SHP77 (cell line): ENCODE data around the gene PIM3.
A peak's percentile ranks its signal among the peaks of the same experiment; 100 is the strongest.

Source experiments
- DNase-seq, 2 experiments: peaks; one replicate each; lab custom pipeline; 2025; lab: John Stamatoyannopoulos, UW

The PIM3 gene

GRCh38 chr22:49960159-49961004, at the start of gene PIM3:
PIM3 (plus strand) TSS chr22:49960772; CDS start chr22:49960948, 176 bp downstream.
- DNase-seq = peak; percentile 97 to 98

- no peak for DNase-seq
These were observed 48.5 kb upstream of the PIM3 start for GRCh38 chr22:49911881-49912625.

GRCh38 chr22:49913026-49913425, 47.5 kb upstream of the PIM3 start:
- DNase-seq = no peak

GRCh38 chr22:49913446-49913845, 47.1 kb upstream of the PIM3 start:
- no peak for DNase-seq

- no peak for DNase-seq
These were observed 46.3 kb upstream of the PIM3 start for GRCh38 chr22:49914256-49914655.

GRCh38 chr22:49915610-49916009, 45.0 kb upstream of the PIM3 start:
- no peak for DNase-seq

- DNase-seq = no peak
These were observed 43.7 kb upstream of the PIM3 start for GRCh38 chr22:49916831-49917230.

- DNase-seq = peak; percentile 96 to 99
These were observed 42.3 kb upstream of the PIM3 start, which contains the start of the genes ALG12 and CRELD2 for GRCh38 chr22:49917974-49918910. ALG12 (minus strand) TSS chr22:49918438; CDS start chr22:49913765, 4,673 bp downstream. CRELD2 (plus strand) TSS chr22:49918634; CDS start chr22:49918770, 136 bp downstream.

GRCh38 chr22:49918911-49919881, 41.4 kb upstream of the PIM3 start:
- no peak for DNase-seq

GRCh38 chr22:49920859-49921258, 39.7 kb upstream of the PIM3 start:
- no peak for DNase-seq

GRCh38 chr22:49921508-49922278, 38.9 kb upstream of the PIM3 start:
- no peak for DNase-seq

GRCh38 chr22:49922484-49922883, 38.1 kb upstream of the PIM3 start:
- DNase-seq = no peak

GRCh38 chr22:49922926-49923325, 37.6 kb upstream of the PIM3 start:
- DNase-seq = no peak

GRCh38 chr22:49923445-49923844, 37.1 kb upstream of the PIM3 start:
- DNase-seq = no peak

GRCh38 chr22:49924113-49924833, 36.3 kb upstream of the PIM3 start:
- no peak for DNase-seq

GRCh38 chr22:49925525-49926128, 34.9 kb upstream of the PIM3 start:
- no peak for DNase-seq

GRCh38 chr22:49926916-49927315, 33.7 kb upstream of the PIM3 start:
- no peak for DNase-seq

GRCh38 chr22:49927483-49928184, 32.9 kb upstream of the PIM3 start:
- DNase-seq = no peak
